ENCODE measurements around the gene SNAPC2.
"Not testable (repeated sequence)": the region's sequence is repeated elsewhere in the genome, so short reads cannot be mapped to it uniquely, and the experiment has no call there.

Gene SNAPC2

GRCh38 chr19:7916955-7917266 lies 3.2 kb upstream of the SNAPC2 start:
- Histone ChIP-seq H3K36me3 (ENCODE audit: insufficient read depth, low read length) (peaks cover 15% of the 10 kb centered on the region), H3F3A (ENCODE audit: insufficient read depth, low read length) (no peaks in the 10 kb centered on the region), H2AFZ (ENCODE audit: low read length) (no peak overlapping the region), H3K27ac (ENCODE audit: low read depth, low read length, poor library complexity, severe bottlenecking) (no peak overlapping the region), H3K4me3 (ENCODE audit: low read depth, low read length, poor library complexity, severe bottlenecking) (peak overlapping the region; percentile 35), H4K20me1 (ENCODE audit: insufficient read depth, low read length) (no peaks in the 10 kb centered on the region), H3K9me2 (ENCODE audit: low read depth, low read length) (no peaks in the 10 kb centered on the region), H3K9ac (ENCODE audit: low read length) (no peak overlapping the region; the same call in 1 of the 2 replicates), H3K4me1 (ENCODE audit: insufficient read depth, low read length, severe bottlenecking) (peaks cover 47% of the 10 kb centered on the region), H3K4me2 (ENCODE audit: low read length) (peak overlapping the region; percentile 49; the same call in 1 of the 2 replicates), H3K79me2 (ENCODE audit: insufficient read depth, low read length) (no peaks in the 10 kb centered on the region), H3K9me3 (ENCODE audit: low read length) (no peaks in the 10 kb centered on the region), H3K27me3 (ENCODE audit: insufficient read depth, low read length) (peaks cover 4% of the 10 kb centered on the region; the same call in 1 of the 2 replicates)
- TF ChIP-seq EZH2 (IDR thresholded peaks at IDR 0.05; ENCODE audit: borderline replicate concordance, low read length) (no peak), CTCF (IDR thresholded peaks at IDR 0.05; ENCODE audit: low read length) (no peak)

- Histone ChIP-seq H4K20me1 (ENCODE audit: insufficient read depth, low read length) (no peaks in the 10 kb centered on the region), H3K4me2 (ENCODE audit: low read length) (peak overlapping the region; percentile 49; the same call in 1 of the 2 replicates), H3K4me1 (ENCODE audit: insufficient read depth, low read length, severe bottlenecking) (peaks cover 47% of the 10 kb centered on the region)
These were observed 2.7 kb upstream of the SNAPC2 start for GRCh38 chr19:7917267-7918061.

GRCh38 chr19:7918062-7918614 lies 2.0 kb upstream of the SNAPC2 start:
- H3K4me3 ChIP-seq (ENCODE audit: low read depth, low read length, poor library complexity, severe bottlenecking); H3F3A ChIP-seq (ENCODE audit: insufficient read depth, low read length); H3K79me2 ChIP-seq (ENCODE audit: insufficient read depth, low read length); H3K4me2 ChIP-seq (ENCODE audit: low read length); H2AFZ ChIP-seq (ENCODE audit: low read length); H3K9me2 ChIP-seq (ENCODE audit: low read depth, low read length); H3K27me3 ChIP-seq (ENCODE audit: insufficient read depth, low read length); H4K20me1 ChIP-seq (ENCODE audit: insufficient read depth, low read length); H3K9me3 ChIP-seq (ENCODE audit: low read length); H3K9ac ChIP-seq (ENCODE audit: low read length); H3K27ac ChIP-seq (ENCODE audit: low read depth, low read length, poor library complexity, severe bottlenecking): not testable (repeated sequence)
- H3K36me3 ChIP-seq (ENCODE audit: insufficient read depth, low read length): peaks cover 16% of the 10 kb centered on the region; the same call in 1 of the 2 replicates
- peaks cover 47% of the 10 kb centered on the region for H3K4me1 ChIP-seq (ENCODE audit: insufficient read depth, low read length, severe bottlenecking)

More at GRCh38 chr19:7917267-7918061, 2.7 kb upstream of the SNAPC2 start:
- Histone ChIP-seq H3K4me3 (ENCODE audit: low read depth, low read length, poor library complexity, severe bottlenecking) (no peak overlapping the region), H3K9ac (ENCODE audit: low read length) (no peak overlapping the region), H3K79me2 (ENCODE audit: insufficient read depth, low read length) (no peaks in the 10 kb centered on the region), H3K9me2 (ENCODE audit: low read depth, low read length) (no peaks in the 10 kb centered on the region), H3K27ac (ENCODE audit: low read depth, low read length, poor library complexity, severe bottlenecking) (no peak overlapping the region), H2AFZ (ENCODE audit: low read length) (no peak overlapping the region), H3K27me3 (ENCODE audit: insufficient read depth, low read length) (peaks cover 4% of the 10 kb centered on the region; the same call in 1 of the 2 replicates), H3K9me3 (ENCODE audit: low read length) (no peaks in the 10 kb centered on the region), H3F3A (ENCODE audit: insufficient read depth, low read length) (no peaks in the 10 kb centered on the region), H3K36me3 (ENCODE audit: insufficient read depth, low read length) (peaks cover 16% of the 10 kb centered on the region)
- no peak for TF ChIP-seq EZH2 (IDR thresholded peaks at IDR 0.05; ENCODE audit: borderline replicate concordance, low read length)
- TF ChIP-seq CTCF (IDR thresholded peaks at IDR 0.05; ENCODE audit: low read length): peak; percentile 51
